Measurements from ENCODE around the gene QPRT.

Gene QPRT

DNA sequence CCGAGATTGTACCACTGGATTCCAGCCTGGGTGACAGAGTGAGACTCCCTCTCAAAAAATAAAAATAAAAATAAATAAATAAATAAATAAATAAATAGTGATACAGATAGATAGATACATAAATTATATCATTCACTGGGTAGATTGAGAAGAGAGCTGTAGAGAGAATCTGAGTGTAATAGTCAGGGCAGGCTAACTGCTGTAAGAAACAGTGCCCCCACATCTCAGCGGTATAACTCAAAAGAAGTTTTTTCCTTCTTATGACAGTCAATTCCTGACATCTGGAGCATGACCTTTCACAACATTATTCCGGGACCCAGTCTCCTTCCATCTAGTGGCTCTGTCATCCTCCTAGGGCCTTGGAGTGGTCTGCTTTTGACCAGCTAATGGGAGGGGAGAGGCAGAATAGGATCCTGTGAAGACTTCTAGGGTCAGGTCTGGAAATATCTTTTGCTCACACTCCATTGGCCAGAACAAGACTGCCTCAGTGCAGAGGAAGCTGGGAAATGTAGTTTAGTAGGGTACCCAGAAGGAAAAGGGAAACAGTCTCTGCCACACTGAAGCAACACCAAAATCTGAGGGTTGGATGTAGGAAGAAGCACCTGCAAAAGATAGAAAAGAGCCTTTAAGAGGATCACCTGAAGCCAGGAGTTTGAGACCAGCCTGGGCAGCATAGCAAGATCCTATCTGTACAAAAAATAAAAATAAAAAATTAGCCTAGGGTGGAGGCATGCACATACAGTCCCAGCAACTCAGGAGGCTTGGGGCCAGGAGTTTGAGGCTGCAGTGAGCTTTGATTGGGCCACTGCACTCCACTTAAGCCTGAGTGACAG lies 3.0 kb upstream of the QPRT start:
- TF ChIP-seq, protein P1, sequence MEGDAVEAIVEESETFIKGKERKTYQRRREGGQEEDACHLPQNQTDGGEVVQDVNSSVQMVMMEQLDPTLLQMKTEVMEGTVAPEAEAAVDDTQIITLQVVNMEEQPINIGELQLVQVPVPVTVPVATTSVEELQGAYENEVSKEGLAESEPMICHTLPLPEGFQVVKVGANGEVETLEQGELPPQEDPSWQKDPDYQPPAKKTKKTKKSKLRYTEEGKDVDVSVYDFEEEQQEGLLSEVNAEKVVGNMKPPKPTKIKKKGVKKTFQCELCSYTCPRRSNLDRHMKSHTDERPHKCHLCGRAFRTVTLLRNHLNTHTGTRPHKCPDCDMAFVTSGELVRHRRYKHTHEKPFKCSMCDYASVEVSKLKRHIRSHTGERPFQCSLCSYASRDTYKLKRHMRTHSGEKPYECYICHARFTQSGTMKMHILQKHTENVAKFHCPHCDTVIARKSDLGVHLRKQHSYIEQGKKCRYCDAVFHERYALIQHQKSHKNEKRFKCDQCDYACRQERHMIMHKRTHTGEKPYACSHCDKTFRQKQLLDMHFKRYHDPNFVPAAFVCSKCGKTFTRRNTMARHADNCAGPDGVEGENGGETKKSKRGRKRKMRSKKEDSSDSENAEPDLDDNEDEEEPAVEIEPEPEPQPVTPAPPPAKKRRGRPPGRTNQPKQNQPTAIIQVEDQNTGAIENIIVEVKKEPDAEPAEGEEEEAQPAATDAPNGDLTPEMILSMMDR (IDR thresholded peaks at IDR 0.05; ENCODE audit: borderline replicate concordance, insufficient read depth, low read depth, low read length): no peak

GRCh38 chr16:29676989-29677785 lies 1.8 kb upstream of the QPRT start:
- TF ChIP-seq, protein P1 (IDR thresholded peaks at IDR 0.05; ENCODE audit: borderline replicate concordance, insufficient read depth, low read depth, low read length): no peak
- H3K4me3 ChIP-seq (ENCODE audit: low read depth, low read length): no peak overlapping the region

More for the DNA sequence above, 3.0 kb upstream of the QPRT start:
- H3K4me3 ChIP-seq (ENCODE audit: low read depth, low read length): no peak overlapping the region

DNA sequence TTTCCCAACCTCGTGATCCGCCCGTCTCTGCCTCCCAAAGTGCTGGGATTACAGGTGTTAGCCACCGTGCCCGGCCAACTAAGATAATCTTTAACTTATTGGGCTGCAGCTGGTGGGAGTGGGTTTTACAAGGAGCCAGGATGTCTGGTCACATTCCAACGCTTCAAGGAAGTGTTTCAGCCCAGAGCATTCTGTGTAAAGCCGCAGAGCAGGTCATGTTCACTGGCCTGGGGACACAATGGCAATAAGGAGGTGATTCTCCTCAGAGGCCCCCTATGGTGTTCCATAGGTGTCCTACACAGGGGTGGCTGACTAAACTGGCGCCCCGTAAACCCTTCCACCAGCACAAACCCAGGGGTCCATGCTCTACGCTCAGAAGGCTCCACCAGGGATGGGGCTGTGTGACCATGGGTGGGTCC lies 1.2 kb downstream of the QPRT start:
- TF ChIP-seq, protein P1 (IDR thresholded peaks at IDR 0.05; ENCODE audit: borderline replicate concordance, insufficient read depth, low read depth, low read length): no peak
- H3K4me3 ChIP-seq (ENCODE audit: low read depth, low read length): no peak overlapping the region

- no peak overlapping the region for H3K4me3 ChIP-seq (ENCODE audit: low read depth, low read length)
- TF ChIP-seq, protein P1 (IDR thresholded peaks at IDR 0.05; ENCODE audit: borderline replicate concordance, insufficient read depth, low read depth, low read length): no peak
Measured at GRCh38 chr16:29683543-29684090, 4.6 kb downstream of the QPRT start.

DNA sequence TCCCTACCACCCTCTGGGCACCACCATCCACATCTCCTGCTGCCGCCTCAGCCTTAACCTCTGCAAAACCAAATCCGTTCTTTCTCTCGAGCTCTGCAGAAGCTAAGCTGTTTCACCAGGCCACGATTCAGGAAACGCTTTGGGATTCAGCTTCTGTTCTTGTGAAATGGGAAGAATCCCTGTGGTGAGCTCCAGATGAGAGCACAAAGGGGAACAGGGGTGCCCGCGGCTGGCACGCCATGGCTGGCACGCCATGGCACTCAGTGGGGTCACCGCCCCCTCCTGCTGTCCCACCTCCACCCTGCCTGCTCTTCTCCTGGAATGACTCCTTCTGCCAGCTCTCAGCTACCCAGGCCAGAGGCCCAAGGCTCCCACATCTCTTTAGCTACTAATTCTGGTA lies 5.7 kb downstream of the QPRT start:
- TF ChIP-seq, protein P1 (IDR thresholded peaks at IDR 0.05; ENCODE audit: borderline replicate concordance, insufficient read depth, low read depth, low read length): no peak
- H3K4me3 ChIP-seq (ENCODE audit: low read depth, low read length): no peak overlapping the region

DNA sequence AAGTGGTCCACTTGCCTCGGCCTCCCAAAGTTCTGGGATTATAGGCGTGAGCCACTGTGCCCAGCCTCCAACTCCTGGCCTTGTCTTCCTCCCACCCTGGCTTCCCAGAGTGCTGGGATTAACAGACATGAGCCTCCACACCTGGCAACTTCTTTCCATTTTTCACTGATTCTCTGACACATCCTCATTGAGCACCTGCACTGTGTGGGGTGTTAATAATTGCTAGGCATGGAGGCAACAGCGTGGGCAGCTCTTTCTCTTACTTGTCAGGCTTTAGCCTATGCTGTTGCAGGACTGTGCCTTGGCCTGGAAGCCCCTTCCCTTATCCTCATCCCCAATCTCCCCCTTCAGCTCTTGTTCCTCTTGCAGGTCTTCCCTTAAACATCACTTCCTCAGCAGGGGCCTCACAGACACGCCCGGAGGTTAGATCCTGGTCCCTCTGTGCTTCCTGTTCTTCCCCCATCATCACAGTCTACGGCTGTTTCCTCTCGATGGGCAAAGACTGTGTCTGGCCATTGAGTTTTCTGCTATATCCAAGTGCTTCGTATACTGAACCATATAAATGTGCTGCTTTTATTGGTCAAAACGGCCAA lies 7.9 kb downstream of the QPRT start:
- H3K4me3 ChIP-seq (ENCODE audit: low read depth, low read length): no peak overlapping the region
- TF ChIP-seq, protein P1 (IDR thresholded peaks at IDR 0.05; ENCODE audit: borderline replicate concordance, insufficient read depth, low read depth, low read length): no peak
